ENCODE data around the gene FLNB.

The FLNB gene

DNA sequence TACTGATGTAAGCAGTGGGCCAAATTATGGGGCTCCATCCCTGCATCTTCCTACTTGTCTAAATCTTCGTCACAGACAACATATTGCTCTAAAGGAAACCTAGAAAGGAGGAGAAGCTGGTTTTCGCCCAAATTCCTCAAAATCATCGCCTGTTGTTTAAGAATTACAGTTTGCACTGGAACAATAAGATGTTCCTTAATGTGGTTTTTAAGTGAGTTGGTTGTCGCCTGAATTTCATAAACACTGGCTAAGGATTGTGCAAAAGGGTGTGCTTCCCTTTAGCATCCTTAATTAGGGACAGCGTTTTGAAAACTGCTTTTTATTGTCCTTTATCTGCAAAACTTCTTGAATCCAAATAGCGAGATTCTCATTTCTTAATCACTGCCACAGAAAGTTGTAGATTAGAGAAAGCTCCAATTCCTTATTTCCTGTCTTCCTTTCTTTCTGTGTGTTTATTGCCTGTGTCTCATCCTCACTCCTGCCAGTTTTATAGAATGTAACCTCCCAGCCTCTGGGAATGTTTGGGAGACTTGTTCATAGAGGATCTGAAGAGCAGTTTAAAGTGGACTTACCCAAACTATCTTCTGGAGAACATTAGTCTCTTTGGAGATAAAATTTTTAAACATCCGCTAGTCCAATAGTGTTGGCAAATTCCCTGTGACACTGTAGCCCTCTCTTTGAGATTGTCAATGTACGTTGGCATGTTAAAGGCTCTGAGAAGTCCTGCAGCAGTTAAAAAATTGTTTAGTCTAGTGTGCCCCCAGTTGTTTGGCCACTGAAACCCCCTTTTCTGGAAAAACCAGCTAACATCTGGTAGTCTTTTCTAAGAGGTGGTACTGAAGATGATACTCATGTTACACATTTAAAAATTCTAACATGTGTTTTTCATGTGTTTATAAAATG lies 50.4 kb downstream of the FLNB start:
- no peaks in the 10 kb centered on the region for H3K79me2 ChIP-seq (ENCODE audit: insufficient read depth, low read length)
- H3K9ac ChIP-seq (ENCODE audit: low read length) = no peak overlapping the region
- no peaks in the 10 kb centered on the region for H3F3A ChIP-seq (ENCODE audit: insufficient read depth, low read length)
- H3K4me3 ChIP-seq (ENCODE audit: low read depth, low read length, poor library complexity, severe bottlenecking) = no peak overlapping the region
- H4K20me1 ChIP-seq (ENCODE audit: insufficient read depth, low read length) = no peaks in the 10 kb centered on the region
- TF ChIP-seq, protein P1, sequence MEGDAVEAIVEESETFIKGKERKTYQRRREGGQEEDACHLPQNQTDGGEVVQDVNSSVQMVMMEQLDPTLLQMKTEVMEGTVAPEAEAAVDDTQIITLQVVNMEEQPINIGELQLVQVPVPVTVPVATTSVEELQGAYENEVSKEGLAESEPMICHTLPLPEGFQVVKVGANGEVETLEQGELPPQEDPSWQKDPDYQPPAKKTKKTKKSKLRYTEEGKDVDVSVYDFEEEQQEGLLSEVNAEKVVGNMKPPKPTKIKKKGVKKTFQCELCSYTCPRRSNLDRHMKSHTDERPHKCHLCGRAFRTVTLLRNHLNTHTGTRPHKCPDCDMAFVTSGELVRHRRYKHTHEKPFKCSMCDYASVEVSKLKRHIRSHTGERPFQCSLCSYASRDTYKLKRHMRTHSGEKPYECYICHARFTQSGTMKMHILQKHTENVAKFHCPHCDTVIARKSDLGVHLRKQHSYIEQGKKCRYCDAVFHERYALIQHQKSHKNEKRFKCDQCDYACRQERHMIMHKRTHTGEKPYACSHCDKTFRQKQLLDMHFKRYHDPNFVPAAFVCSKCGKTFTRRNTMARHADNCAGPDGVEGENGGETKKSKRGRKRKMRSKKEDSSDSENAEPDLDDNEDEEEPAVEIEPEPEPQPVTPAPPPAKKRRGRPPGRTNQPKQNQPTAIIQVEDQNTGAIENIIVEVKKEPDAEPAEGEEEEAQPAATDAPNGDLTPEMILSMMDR (IDR thresholded peaks at IDR 0.05; ENCODE audit: low read length) = no peak
- no peak for TF ChIP-seq EZH2 (IDR thresholded peaks at IDR 0.05; ENCODE audit: borderline replicate concordance, low read length)
- H3K9me2 ChIP-seq (ENCODE audit: low read depth, low read length) = no peaks in the 10 kb centered on the region
- H3K9me3 ChIP-seq (ENCODE audit: low read length) = no peaks in the 10 kb centered on the region
- no peak overlapping the region for H2AFZ ChIP-seq (ENCODE audit: low read length)
- no peaks in the 10 kb centered on the region for H3K27me3 ChIP-seq (ENCODE audit: insufficient read depth, low read length)
- no peak overlapping the region for H3K27ac ChIP-seq (ENCODE audit: low read depth, low read length, poor library complexity, severe bottlenecking)
- H3K36me3 ChIP-seq (ENCODE audit: insufficient read depth, low read length) = no peaks in the 10 kb centered on the region; the same call in 1 of the 2 replicates
- no peaks in the 10 kb centered on the region for H3K4me1 ChIP-seq (ENCODE audit: insufficient read depth, low read length, severe bottlenecking)
- no peak overlapping the region for H3K4me2 ChIP-seq (ENCODE audit: low read length)

DNA sequence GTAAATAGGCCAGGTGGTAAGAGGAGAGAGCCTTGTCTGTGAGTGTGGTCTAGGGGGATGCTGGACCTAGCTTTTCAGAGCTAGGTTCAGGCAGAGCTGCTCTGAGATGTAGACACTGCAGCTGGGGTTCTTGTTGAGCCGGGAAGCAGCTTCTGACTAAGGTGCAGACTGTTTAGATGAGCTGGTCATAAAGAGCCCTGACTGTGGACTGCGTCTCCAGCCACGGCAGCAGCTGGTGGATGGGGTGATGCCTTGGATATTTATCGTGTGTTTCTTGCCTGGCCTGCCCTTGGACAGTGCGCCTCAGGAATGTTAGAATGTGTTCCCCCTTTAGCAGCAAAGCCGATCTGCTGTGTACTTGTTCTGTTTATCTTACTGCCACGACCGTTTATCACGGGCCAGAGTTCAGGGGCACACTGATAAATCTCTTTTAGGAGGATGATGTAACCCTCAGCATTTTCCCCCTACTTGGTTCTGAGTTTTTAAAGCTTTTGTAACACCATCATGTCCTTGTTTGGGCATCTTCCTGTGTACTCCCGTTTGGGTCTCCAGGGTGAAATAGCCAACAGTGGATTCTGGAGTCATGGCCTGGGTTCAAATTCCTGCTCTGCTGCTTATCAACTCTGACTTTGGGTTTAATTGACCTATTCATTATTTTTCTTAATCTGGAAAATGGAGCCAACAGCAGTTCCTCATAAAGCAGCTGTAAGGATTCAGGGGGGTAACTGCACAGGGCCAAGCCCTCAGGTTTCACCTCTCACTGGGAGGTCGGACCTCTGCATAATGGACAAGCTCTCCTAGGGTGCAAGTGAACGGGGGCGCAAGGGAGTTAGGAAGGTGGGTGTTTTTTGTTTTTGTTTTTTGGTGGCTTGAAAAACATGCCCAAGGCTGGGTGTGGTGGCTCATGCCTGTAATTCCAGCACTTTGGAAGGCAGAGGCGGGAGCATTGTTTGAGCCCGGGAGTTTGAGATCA lies 51.4 kb downstream of the FLNB start:
- H3K4me1 ChIP-seq (ENCODE audit: insufficient read depth, low read length, severe bottlenecking) = no peaks in the 10 kb centered on the region
- no peak overlapping the region for H3K9ac ChIP-seq (ENCODE audit: low read length)
- H3K4me3 ChIP-seq (ENCODE audit: low read depth, low read length, poor library complexity, severe bottlenecking) = no peak overlapping the region

DNA sequence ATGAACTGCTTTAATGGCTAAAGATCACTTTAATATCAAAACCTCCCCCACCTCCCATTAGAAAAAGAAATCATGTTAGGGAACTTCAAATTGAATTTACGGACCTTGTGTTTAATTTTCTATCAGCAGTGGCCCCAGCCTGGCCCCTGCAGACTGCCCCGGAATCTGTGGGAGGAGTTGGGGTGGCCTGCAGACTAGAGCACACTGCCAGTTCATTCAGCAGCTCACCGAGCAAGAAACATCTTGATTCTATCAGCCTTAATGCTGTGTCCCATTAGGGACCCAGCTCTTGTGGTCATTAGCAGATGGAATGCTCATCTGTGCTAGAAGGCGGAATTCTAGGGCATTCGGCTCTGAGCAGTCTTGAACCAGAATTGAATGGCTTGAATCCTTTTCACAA lies 54.2 kb downstream of the FLNB start:
- no peaks in the 10 kb centered on the region for H3K4me1 ChIP-seq (ENCODE audit: insufficient read depth, low read length, severe bottlenecking)
- H3K79me2 ChIP-seq (ENCODE audit: insufficient read depth, low read length) = no peaks in the 10 kb centered on the region
- H3K36me3 ChIP-seq (ENCODE audit: insufficient read depth, low read length) = no peaks in the 10 kb centered on the region
- no peaks in the 10 kb centered on the region for H3K9me2 ChIP-seq (ENCODE audit: low read depth, low read length)
- H4K20me1 ChIP-seq (ENCODE audit: insufficient read depth, low read length) = no peaks in the 10 kb centered on the region
- no peaks in the 10 kb centered on the region for H3K9me3 ChIP-seq (ENCODE audit: low read length)
- H3K27ac ChIP-seq (ENCODE audit: low read depth, low read length, poor library complexity, severe bottlenecking) = no peak overlapping the region
- no peak overlapping the region for H2AFZ ChIP-seq (ENCODE audit: low read length)
- H3K4me3 ChIP-seq (ENCODE audit: low read depth, low read length, poor library complexity, severe bottlenecking) = no peak overlapping the region
- no peak overlapping the region for H3K4me2 ChIP-seq (ENCODE audit: low read length)
- no peaks in the 10 kb centered on the region for H3K27me3 ChIP-seq (ENCODE audit: insufficient read depth, low read length)
- no peak overlapping the region for H3K9ac ChIP-seq (ENCODE audit: low read length)
- H3F3A ChIP-seq (ENCODE audit: insufficient read depth, low read length) = no peaks in the 10 kb centered on the region
- TF ChIP-seq, protein P1 (IDR thresholded peaks at IDR 0.05; ENCODE audit: low read length) = no peak
- no peak for TF ChIP-seq EZH2 (IDR thresholded peaks at IDR 0.05; ENCODE audit: borderline replicate concordance, low read length)

More for the DNA sequence above, 51.4 kb downstream of the FLNB start:
- no peak overlapping the region for H2AFZ ChIP-seq (ENCODE audit: low read length)
- H3F3A ChIP-seq (ENCODE audit: insufficient read depth, low read length) = no peaks in the 10 kb centered on the region
- no peaks in the 10 kb centered on the region; the same call in 1 of the 2 replicates for H3K36me3 ChIP-seq (ENCODE audit: insufficient read depth, low read length)
- no peaks in the 10 kb centered on the region for H3K9me2 ChIP-seq (ENCODE audit: low read depth, low read length)
- no peak overlapping the region for H3K4me2 ChIP-seq (ENCODE audit: low read length)
- no peak for TF ChIP-seq EZH2 (IDR thresholded peaks at IDR 0.05; ENCODE audit: borderline replicate concordance, low read length)
- TF ChIP-seq, protein P1 (IDR thresholded peaks at IDR 0.05; ENCODE audit: low read length) = no peak
- no peak overlapping the region for H3K27ac ChIP-seq (ENCODE audit: low read depth, low read length, poor library complexity, severe bottlenecking)
- no peaks in the 10 kb centered on the region for H3K9me3 ChIP-seq (ENCODE audit: low read length)
- no peaks in the 10 kb centered on the region for H4K20me1 ChIP-seq (ENCODE audit: insufficient read depth, low read length)
- H3K79me2 ChIP-seq (ENCODE audit: insufficient read depth, low read length) = no peaks in the 10 kb centered on the region
- no peaks in the 10 kb centered on the region for H3K27me3 ChIP-seq (ENCODE audit: insufficient read depth, low read length)
